H1 (cell line): Measurements from ENCODE around the gene ZNF490. TPM values are rescaled to one million over a fixed set of nuclear protein-coding genes. Genes with fewer than 3 reads are reported as not detected.

Source experiments
- CTCF ChIA-PET: fragments of 300-600 bp; sonication (Branson Sonifier 250); formaldehyde crosslinking; loops from one replicate; lab custom pipeline; 2021; ENCODE audit not compliant: partially characterized antibody; lab: Charles Lee
- POLR2A ChIA-PET: fragments of 300-600 bp; sonication (Branson Sonifier 250); formaldehyde crosslinking; loops from one replicate; lab custom pipeline; 2021; ENCODE audit warnings: inconsistent platforms; ENCODE audit not compliant: partially characterized antibody; lab: Charles Lee
- DNase-seq, 2 experiments: peaks; one replicate each; pipeline versions ENCODE4 v3.0.0 to v3.0.0-alpha.2; 2010 to 2022; ENCODE audit warnings: low spot score in 2 of 2, low read depth in 1 of 2, mixed read lengths in 1 of 2
- FAIRE-seq: peaks from 2 replicates; lab custom pipeline; 2011; peaks lifted over from hg19 to GRCh38; lab: Jason Lieb, UNC
- H2AFZ ChIP-seq: 2 replicates; pipeline ENCODE4 v1.8.1; 2012; ENCODE audit warnings: low read length, inconsistent platforms
- H2AK5ac ChIP-seq: 2 replicates; pipeline ENCODE4 v1.6.1; 2013; ENCODE audit warnings: low read depth, low read length
- H2BK120ac ChIP-seq: replicated peaks from 2 replicates; pipeline ENCODE3; 2013; ENCODE audit warnings: low read depth, low read length, inconsistent platforms
- H2BK12ac ChIP-seq: 2 replicates; pipeline ENCODE4 v1.6.1; 2013; ENCODE audit warnings: low read depth, low read length
- H2BK15ac ChIP-seq: 2 replicates; pipeline ENCODE4 v1.6.1; 2013; ENCODE audit warnings: low read length
- H2BK20ac ChIP-seq: 2 replicates; pipeline ENCODE4 v1.6.1; 2013; ENCODE audit warnings: low read length
- H2BK5ac ChIP-seq: 2 replicates; pipeline ENCODE4 v1.6.1; 2013; ENCODE audit warnings: low read depth, low read length
- H3K14ac ChIP-seq: 2 replicates; pipeline ENCODE4 v1.6.1; 2013; ENCODE audit warnings: inconsistent platforms; ENCODE audit not compliant: insufficient read length
- H3K18ac ChIP-seq: 2 replicates; pipeline ENCODE4 v1.6.1; 2013; ENCODE audit warnings: low read length; ENCODE audit errors: extremely low read depth
- H3K23ac ChIP-seq: 2 replicates; pipeline ENCODE4 v1.6.1; 2013; ENCODE audit warnings: inconsistent platforms; ENCODE audit not compliant: insufficient read length
- H3K23me2 ChIP-seq: 2 replicates; pipeline ENCODE4 v1.6.1; 2013; ENCODE audit warnings: low read depth, low read length
- H3K27ac ChIP-seq: 2 replicates; pipeline ENCODE4 v1.6.1; 2011; ENCODE audit warnings: low read depth, low read length, inconsistent platforms
- H3K27me3 ChIP-seq, 4 experiments: replicated peaks in 1 of 4; 1 replicate in 1 of 4; 2 replicates in 3 of 4; pipeline versions ENCODE4 v1.6.1 to v1.8.1; 2011 to 2013; ENCODE audit warnings: low read length in 3 of 4, mild to moderate bottlenecking in 3 of 4, inconsistent platforms in 2 of 4, mixed read lengths in 2 of 4, moderate library complexity in 1 of 4; ENCODE audit not compliant: control insufficient read depth in 3 of 4, insufficient read depth in 3 of 4; ENCODE audit errors: extremely low read depth in 1 of 4
- H3K36me3 ChIP-seq, 4 experiments: 2 replicates each; pipeline versions ENCODE4 v1.6.1 to v1.8.1; 2011 to 2013; ENCODE audit warnings: mild to moderate bottlenecking in 4 of 4, low read length in 3 of 4, moderate library complexity in 2 of 4, control low read depth in 1 of 4, inconsistent platforms in 1 of 4; ENCODE audit not compliant: insufficient read depth in 4 of 4, control insufficient read depth in 2 of 4
- H3K4ac ChIP-seq: replicated peaks from 2 replicates; pipeline ENCODE3; 2013; ENCODE audit warnings: low read length, low read depth, mixed read lengths, inconsistent platforms; ENCODE audit not compliant: insufficient read length
- H3K4me1 ChIP-seq, 4 experiments: replicated peaks in 1 of 4; 1 replicate in 1 of 4; 2 replicates in 3 of 4; pipeline versions ENCODE4 v1.6.1 to v1.8.1; 2011 to 2013; ENCODE audit warnings: low read length in 3 of 4, inconsistent platforms in 2 of 4, mixed read lengths in 1 of 4; ENCODE audit not compliant: insufficient read depth in 4 of 4, control insufficient read depth in 3 of 4
- H3K4me2 ChIP-seq, 2 experiments: 2 replicates each; pipeline versions ENCODE4 v1.6.1 to v1.8.1; 2011 to 2013; ENCODE audit warnings: low read depth in 2 of 2, low read length in 2 of 2, control low read depth in 1 of 2, inconsistent platforms in 1 of 2, mild to moderate bottlenecking in 1 of 2; ENCODE audit not compliant: insufficient read depth in 1 of 2
- H3K4me3 ChIP-seq, 4 experiments: fragments of 200-600, 300-600 bp in 1 of 4; sonication (generic), shearing (Covaris generic), sonication (Bioruptor Twin) in 1 of 4; 2 replicates each; pipeline versions ENCODE4 v1.5.1 to v1.8.1; 2011 to 2016; ENCODE audit warnings: low read length in 4 of 4, low read depth in 3 of 4, control low read depth in 2 of 4, inconsistent platforms in 2 of 4, mild to moderate bottlenecking in 2 of 4, mixed read lengths in 1 of 4, moderate library complexity in 1 of 4; ENCODE audit not compliant: insufficient read depth in 2 of 4; ENCODE audit errors: extremely low read depth in 1 of 4
- H3K56ac ChIP-seq: replicated peaks from 2 replicates; pipeline ENCODE3; 2013; ENCODE audit warnings: low read depth, mild to moderate bottlenecking, mixed read lengths, low read length, inconsistent platforms; ENCODE audit not compliant: insufficient read length
- H3K79me1 ChIP-seq: 2 replicates; pipeline ENCODE4 v1.6.1; 2013; ENCODE audit warnings: low read depth, low read length, control low read depth
- H3K79me2 ChIP-seq, 2 experiments: 2 replicates each; pipeline versions ENCODE4 v1.6.1 to v1.8.1; 2012 to 2013; ENCODE audit warnings: low read length in 2 of 2, mild to moderate bottlenecking in 2 of 2, inconsistent platforms in 1 of 2; ENCODE audit not compliant: insufficient read depth in 2 of 2, control insufficient read depth in 1 of 2
- H3K9ac ChIP-seq, 4 experiments: replicated peaks in 1 of 4; 1 replicate in 1 of 4; 2 replicates in 3 of 4; pipeline versions ENCODE4 v1.6.1 to v1.8.1; 2011 to 2013; ENCODE audit warnings: low read depth in 3 of 4, low read length in 3 of 4, control low read depth in 2 of 4, mild to moderate bottlenecking in 2 of 4, moderate library complexity in 2 of 4, inconsistent platforms in 1 of 4; ENCODE audit errors: extremely low read depth in 1 of 4
- H3K9me3 ChIP-seq, 2 experiments: 2 replicates each; pipeline versions ENCODE4 v1.6.1 to v1.8.1; 2012 to 2013; ENCODE audit warnings: mild to moderate bottlenecking in 2 of 2, moderate library complexity in 2 of 2, control low read depth in 1 of 2, inconsistent platforms in 1 of 2, low read depth in 1 of 2, low read length in 1 of 2, mixed read lengths in 1 of 2; ENCODE audit not compliant: insufficient read depth in 2 of 2
- H4K20me1 ChIP-seq, 2 experiments: replicated peaks in 1 of 2; 2 replicates each; pipeline versions ENCODE3 to v1.8.1; 2011 to 2013; ENCODE audit warnings: inconsistent platforms in 2 of 2, low read length in 2 of 2, mild to moderate bottlenecking in 1 of 2; ENCODE audit not compliant: insufficient read depth in 2 of 2, control insufficient read depth in 1 of 2
- H4K5ac ChIP-seq: 2 replicates; pipeline ENCODE4 v1.6.1; 2013; ENCODE audit warnings: low read length, low read depth, mixed read lengths, inconsistent platforms; ENCODE audit not compliant: insufficient read length
- H4K8ac ChIP-seq: 2 replicates; pipeline ENCODE4 v1.8.0; 2013; ENCODE audit warnings: mild to moderate bottlenecking, moderate library complexity, low read length, inconsistent platforms; ENCODE audit not compliant: insufficient read depth; ENCODE audit errors: extremely low read depth
- H4K91ac ChIP-seq: replicated peaks from 2 replicates; pipeline ENCODE3; 2013; ENCODE audit warnings: low read length, mixed read lengths, inconsistent platforms; ENCODE audit not compliant: insufficient read length
- ATF3 ChIP-seq: IDR thresholded peaks from 2 replicates; pipeline ENCODE4 v1.6.1; 2011; ENCODE audit warnings: low read depth, mild to moderate bottlenecking, low read length; ENCODE audit not compliant: insufficient read depth
- CTBP2 ChIP-seq: IDR thresholded peaks from 2 replicates; pipeline ENCODE4 v1.7.0; 2011; ENCODE audit warnings: borderline replicate concordance, mild to moderate bottlenecking, moderate library complexity, mixed read lengths, low read length; ENCODE audit not compliant: insufficient read depth, insufficient read length
- HDAC2 ChIP-seq, 2 experiments: fragments of 300-600 bp in 1 of 2; sonication (generic) in 1 of 2; IDR thresholded peaks; 2 replicates each; pipeline ENCODE4 v1.6.1; 2011 to 2012; ENCODE audit warnings: low read depth in 2 of 2, low read length in 2 of 2, mild to moderate bottlenecking in 2 of 2, moderate library complexity in 2 of 2, borderline replicate concordance in 1 of 2, inconsistent platforms in 1 of 2
- HDAC6 ChIP-seq: IDR thresholded peaks from one replicate; pipeline ENCODE4 v1.7.1; 2012; ENCODE audit warnings: low read depth, mild to moderate bottlenecking, inconsistent platforms, low read length, moderate library complexity
- MAFK ChIP-seq: IDR thresholded peaks from 2 replicates; pipeline ENCODE4 v1.6.1; 2012; ENCODE audit warnings: low read depth, mild to moderate bottlenecking, improper control_type of control experiment, low read length
- POLR2AphosphoS5 ChIP-seq: IDR thresholded peaks from 2 replicates; pipeline ENCODE4 v1.6.1; 2011; ENCODE audit warnings: low read depth, low read length
- RFX5 ChIP-seq: IDR thresholded peaks from 2 replicates; pipeline ENCODE4 v1.6.1; 2011; ENCODE audit warnings: low read depth, low read length, improper control_type of control experiment, borderline replicate concordance
- SP4 ChIP-seq: IDR thresholded peaks from 2 replicates; pipeline ENCODE4 v1.6.1; 2012; ENCODE audit warnings: low read length, inconsistent platforms
- TAF1 ChIP-seq: IDR thresholded peaks from 2 replicates; pipeline ENCODE4 v1.6.1; 2011; ENCODE audit warnings: mild to moderate bottlenecking, low read depth, low read length
- TBP ChIP-seq: IDR thresholded peaks from 2 replicates; pipeline ENCODE4 v1.6.1; 2011; ENCODE audit warnings: low read depth, low read length, improper control_type of control experiment
- WGBS, 2 experiments: shearing (Covaris generic) in 1 of 2; methylation state at CpG; one replicate each; pipeline versions ENCODE4 v1.1.6 to v1.1.7; 2013 to 2015; ENCODE audit warnings: low lambda C conversion rate in 2 of 2, mixed read lengths in 2 of 2, inconsistent platforms in 1 of 2, low coverage in 1 of 2, missing lambda C conversion rate in 1 of 2; ENCODE audit not compliant: insufficient replicate concordance in 2 of 2, insufficient coverage in 1 of 2, insufficient read length in 1 of 2; ENCODE audit errors: extremely low coverage in 1 of 2, missing lambda C conversion rate in 1 of 2; 5-methylcytosine and 5-hydroxymethylcytosine counted together
- polyA plus RNA-seq, 7 experiments: library from polyadenylated mRNA; depleted of rRNA in 3 of 7; stranded (reverse) in 5 of 7; unstranded in 2 of 7; fragments of >200 nt in 5 of 7; fragments of 200-250 nt in 2 of 7; gene quantifications; 1 replicate in 5 of 7; 2 replicates in 1 of 7; 4 replicates in 1 of 7; pipeline versions ENCODE4 v1.2.1 to v1.2.3, GENCODE V29; 2011 to 2013; ENCODE audit warnings: missing spikeins in 2 of 7, mixed read lengths in 2 of 7
- total RNA-seq: library from RNA; stranded (reverse); fragmentation: NEBNext Ultra II Directional; extraction: Animal tissue kit (Norgen Biotek cat#: 25700); gene quantifications from 2 replicates; pipeline ENCODE4 v1.2.1, GENCODE V29; 2021

Gene ZNF490
- total and polyA plus RNA-seq, 2 of the 8 experiments (the other 6 are each of a cell fraction or from before 2014, with no cell fraction given): 1.7 to 9.0 TPM

GRCh38 chr19:12546068-12546467, 64.5 kb downstream of the ZNF490 start:
- Histone ChIP-seq H3K23me2 (no peaks in the 10 kb centered on the region), H3K56ac (no peak overlapping the region), H2BK120ac (no peak overlapping the region), H3K9me3 (peaks cover 0 to 5% of the 10 kb centered on the region in 2 experiments; a peak in 1 of 4 replicates), H3K4me3 (no peak overlapping the region), H3K14ac (no peak overlapping the region), H3K27ac (no peak overlapping the region), H3K23ac (no peak overlapping the region), H3K79me1 (peaks cover 9% of the 10 kb centered on the region), H2AFZ (no peak overlapping the region), H2AK5ac (no peak overlapping the region), H4K91ac (no peak overlapping the region), H3K27me3 (no peaks in the 10 kb centered on the region), H2BK12ac (no peak overlapping the region), H2BK15ac (no peak overlapping the region), H2BK20ac (no peak overlapping the region), H3K9ac (no peak overlapping the region), H3K4me2 (no peak overlapping the region), H4K8ac (no peak overlapping the region), H3K4ac (no peak overlapping the region), H3K4me1 (peaks cover 0 to 2% (median 0%) of the 10 kb centered on the region in 4 experiments; a peak in 2 of 7 replicates), H3K36me3 (peaks cover 0 to 3% (median under 1%) of the 10 kb centered on the region in 4 experiments; a peak in 2 of 8 replicates), H3K18ac (no peak overlapping the region), H4K5ac (no peak overlapping the region), H2BK5ac (no peak overlapping the region), H3K79me2 (peaks cover 0 to 60% of the 10 kb centered on the region in 2 experiments; a peak in 3 of 4 replicates), H4K20me1 (peaks cover 0 to 6% of the 10 kb centered on the region in 2 experiments)
- POLR2A ChIA-PET: interaction anchor here (0.6 to 1.6 kb wide), 2 partner anchors 49 to 120 kb away, joined by 3 to 4 read pairs; no protein-coding TSS in a partner anchor
- whole genome bisulfite sequencing, 2 experiments: 88% methylated on average over 5 of the region's 5 CpGs; no CpG with 5 or more reads in 1 of the 2 experiments
- CTCF ChIA-PET: interaction anchor here (0.7 to 1.6 kb wide), 5 partner anchors 8 to 22 kb away, joined by 3 to 4 read pairs (median 3); no protein-coding TSS in a partner anchor
- no peak for FAIRE-seq
- DNase-seq: no peak
- TF ChIP-seq HDAC6: no peak
- no peak for TF ChIP-seq HDAC2 (IDR thresholded peaks at IDR 0.05; ENCODE audit: borderline replicate concordance in 1 of 2, low read depth in 2 of 2, low read length in 2 of 2)
- no peak for TF ChIP-seq CTBP2
- TF ChIP-seq POLR2AphosphoS5: no peak
- TF ChIP-seq TAF1: no peak
- TF ChIP-seq ATF3: no peak
- TF ChIP-seq SP4: no peak
- TF ChIP-seq RFX5: no peak
- TF ChIP-seq MAFK: no peak
- no peak for TF ChIP-seq TBP
